Measurements from ENCODE around the gene SLC9A2.

Gene SLC9A2

DNA sequence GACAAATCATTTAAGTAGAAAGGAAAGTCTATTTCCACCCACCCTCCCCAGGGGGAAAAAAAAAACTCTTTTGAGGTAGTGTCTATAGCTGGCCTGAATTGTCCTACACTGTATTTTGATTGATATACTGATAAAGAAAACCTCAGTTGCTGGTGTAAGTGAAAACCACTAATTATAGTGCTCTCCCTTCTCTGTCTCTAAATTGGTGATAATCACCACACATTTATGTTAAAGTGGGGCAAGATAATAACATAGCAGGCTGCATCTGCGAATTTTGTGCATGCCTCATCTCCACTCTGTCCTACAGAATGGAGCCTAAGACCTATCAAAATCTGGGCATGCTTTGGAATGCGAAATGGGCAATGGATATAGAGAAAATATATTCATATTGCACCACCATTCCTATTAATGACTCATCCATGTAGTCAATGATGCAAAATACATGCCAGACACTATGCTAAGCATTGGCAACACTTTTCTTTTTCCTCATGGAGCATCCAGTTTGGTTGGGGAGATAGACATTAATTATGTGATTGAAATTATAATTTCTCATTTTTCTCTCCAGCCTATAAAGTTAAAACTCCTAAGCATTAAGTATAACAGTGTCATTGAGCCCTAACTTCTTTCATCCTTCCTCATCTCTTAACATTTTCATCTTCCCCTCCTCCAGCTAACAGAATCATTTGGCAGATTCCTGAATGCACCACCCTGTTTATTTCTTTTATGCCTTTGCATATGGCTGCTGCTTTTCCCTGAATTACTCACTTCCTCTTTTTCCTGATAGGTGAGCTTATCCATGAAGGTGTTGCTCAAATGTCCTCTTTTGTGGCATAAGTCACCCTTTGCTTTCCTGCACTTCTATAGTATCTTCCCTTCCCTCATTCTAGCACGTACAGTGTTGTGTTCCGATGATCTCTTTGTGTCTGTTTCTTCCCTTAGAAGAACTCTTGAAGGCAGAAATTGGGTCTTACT, 58.2 kb downstream of the SLC9A2 start:
- DNase-seq: no peak

- no peak for DNase-seq
Measured at GRCh38 chr2:102678442-102678841, 59.1 kb downstream of the SLC9A2 start.

DNA sequence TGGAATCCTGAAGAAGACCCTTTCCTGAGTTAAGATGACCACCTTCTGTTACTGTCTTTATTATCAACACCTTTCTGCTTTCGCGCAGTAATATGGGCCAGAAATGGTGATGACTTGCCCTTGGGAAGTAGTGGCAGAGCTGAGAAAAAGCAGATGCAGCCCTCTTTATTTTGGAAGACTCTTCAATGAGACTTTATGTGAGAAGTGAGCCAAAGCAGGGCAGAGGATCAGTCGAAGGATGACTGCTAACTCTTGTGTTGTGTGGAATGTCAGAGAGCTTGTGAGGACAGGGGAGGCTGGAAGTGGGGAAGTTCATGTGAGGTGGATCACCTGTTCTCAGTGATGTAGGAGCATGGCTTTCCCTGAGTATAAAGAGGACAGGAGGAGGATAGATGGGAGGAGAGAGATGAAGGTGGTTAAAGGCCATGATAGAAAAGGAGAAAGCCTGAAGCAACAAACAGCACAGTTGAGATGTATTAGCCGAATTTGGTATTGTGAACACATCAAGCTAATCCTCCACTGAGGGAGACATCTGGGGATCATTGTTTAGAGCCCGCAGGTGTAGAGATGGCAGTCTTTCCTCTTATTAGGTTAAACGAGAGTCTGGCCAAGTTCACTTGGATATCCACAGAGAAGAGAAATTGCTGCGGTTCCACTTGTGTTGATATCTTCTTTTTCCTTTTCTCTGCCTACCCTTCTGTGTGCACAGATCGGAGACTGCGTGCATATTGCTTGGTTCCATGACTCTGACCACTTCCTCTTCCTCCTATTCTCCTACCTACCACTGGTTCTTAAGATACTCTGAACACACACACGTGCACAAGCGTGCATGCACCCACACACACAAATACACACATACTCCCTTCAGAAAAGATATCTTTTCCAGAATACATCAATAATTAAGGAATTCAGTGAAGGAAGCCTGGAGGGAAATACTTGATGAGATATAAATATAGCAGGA, 67.4 kb downstream of the SLC9A2 start:
- DNase-seq: no peak

- no peak for DNase-seq
Measured at GRCh38 chr2:102690012-102690411, 70.7 kb downstream of the SLC9A2 start.

DNA sequence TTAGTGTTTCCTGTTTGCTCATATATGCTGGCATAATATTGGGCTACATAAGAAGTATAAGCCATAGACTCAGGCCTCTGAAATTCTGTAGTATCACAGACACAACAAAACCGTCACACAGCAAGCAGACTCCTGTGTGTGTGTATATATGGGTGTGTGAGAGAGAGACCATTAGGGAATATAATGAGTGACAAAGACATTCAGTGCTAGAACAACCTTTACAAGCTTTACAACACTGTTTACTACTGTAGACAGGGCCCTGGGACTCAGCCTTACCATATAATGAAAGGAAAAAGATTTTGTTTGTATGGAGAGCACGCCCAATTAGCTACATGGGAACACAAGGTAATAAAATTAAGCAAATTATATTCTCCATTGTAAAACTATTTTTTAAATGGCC, 77.1 kb downstream of the SLC9A2 start:
- no peak for DNase-seq

DNA sequence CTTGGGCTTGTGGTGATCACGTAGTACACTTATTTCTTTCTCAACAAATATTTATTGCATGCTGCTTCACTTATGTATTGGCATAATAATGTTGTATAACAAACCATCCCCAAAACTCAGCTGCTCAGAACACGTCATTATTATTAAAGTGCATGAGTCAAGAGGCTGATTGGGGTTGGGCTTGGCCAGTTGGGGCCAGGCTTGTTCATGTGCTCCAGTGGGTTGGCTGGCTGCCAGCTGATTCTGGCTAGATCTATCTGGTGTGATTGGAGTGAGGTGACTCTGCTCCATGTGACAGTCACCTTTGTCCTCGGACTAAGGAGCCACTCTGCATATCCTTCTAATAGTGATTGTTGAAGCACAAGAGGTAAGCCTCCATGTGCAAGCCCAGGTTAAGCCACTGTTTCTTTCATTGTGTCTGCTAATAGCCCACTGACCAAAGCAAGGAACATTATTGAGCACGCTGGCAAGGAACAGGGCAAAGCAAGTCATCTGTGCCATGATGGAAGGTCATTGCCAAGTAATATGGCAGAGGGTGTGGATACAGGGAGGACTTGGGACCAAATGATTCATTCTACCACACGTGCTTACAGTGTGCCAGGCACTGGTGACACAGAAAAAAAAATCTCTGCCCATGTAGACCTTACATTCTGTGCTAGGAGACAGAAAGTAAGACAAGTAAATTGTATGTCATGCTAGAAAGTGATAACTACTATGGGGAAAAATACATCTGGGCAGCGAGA, 79.2 kb downstream of the SLC9A2 start:
- no peak for DNase-seq

GRCh38 chr2:102703305-102703704, 84.0 kb downstream of the SLC9A2 start:
- DNase-seq: no peak

GRCh38 chr2:102703748-102704147, 84.4 kb downstream of the SLC9A2 start:
- DNase-seq: peak in 1 of 2 experiments; percentile 3

DNA sequence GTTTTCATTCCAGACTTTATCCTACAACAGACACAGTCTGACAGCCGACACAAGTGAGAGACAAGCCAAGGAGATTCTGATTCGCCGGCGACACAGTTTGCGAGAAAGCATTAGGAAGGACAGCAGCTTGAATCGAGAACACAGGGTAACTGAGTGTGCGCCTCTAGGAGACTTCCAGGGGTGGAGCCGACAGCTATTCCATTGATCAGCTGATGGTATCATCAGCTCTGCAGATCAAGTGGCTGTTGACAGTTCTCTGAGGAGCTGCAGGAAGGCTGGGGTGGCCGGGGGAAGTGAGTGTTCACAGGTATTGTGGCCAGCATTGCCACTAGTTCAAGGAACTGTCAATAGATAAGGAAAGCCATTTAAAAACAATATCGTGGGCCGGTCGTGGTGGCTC, 85.2 kb downstream of the SLC9A2 start:
- no peak for DNase-seq

DNA sequence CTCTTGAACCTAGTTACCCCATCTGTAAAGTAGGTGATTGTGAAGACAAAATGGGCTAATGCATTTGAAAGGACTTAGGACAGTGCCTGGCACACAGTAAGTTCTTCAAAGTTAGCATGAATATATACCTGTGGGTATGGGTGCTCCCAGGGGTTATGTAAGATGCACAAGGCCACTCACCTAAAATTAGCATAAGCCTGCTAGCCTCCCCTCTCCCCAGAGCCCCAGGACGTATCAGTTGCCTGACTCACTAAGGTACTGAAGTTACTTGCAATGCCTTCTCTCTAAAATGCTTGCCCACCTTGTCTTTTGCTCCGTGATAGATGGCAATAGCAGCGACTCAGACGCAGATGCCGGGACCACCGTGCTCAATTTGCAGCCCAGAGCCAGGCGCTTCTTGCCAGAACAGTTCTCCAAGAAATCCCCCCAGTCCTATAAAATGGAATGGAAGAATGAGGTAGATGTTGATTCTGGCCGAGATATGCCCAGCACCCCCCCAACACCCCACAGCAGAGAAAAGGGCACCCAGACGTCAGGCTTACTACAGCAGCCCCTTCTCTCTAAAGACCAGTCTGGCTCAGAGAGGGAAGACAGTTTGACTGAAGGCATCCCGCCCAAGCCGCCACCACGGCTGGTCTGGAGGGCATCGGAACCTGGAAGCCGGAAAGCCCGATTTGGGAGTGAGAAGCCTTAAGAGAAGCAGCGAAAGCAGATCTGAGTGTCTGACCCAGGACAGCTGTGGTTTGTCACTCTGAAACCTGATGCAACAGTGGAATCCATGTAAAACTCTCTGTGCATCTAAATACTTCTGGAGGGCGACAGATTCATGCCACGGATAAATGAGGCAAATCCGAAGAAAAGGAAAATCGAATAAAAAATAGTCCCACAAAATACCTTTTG, 88.7 kb downstream of the SLC9A2 start:
- no peak for DNase-seq

GRCh38 chr2:102708847-102709559, 89.7 kb downstream of the SLC9A2 start:
- DNase-seq: no peak

DNA sequence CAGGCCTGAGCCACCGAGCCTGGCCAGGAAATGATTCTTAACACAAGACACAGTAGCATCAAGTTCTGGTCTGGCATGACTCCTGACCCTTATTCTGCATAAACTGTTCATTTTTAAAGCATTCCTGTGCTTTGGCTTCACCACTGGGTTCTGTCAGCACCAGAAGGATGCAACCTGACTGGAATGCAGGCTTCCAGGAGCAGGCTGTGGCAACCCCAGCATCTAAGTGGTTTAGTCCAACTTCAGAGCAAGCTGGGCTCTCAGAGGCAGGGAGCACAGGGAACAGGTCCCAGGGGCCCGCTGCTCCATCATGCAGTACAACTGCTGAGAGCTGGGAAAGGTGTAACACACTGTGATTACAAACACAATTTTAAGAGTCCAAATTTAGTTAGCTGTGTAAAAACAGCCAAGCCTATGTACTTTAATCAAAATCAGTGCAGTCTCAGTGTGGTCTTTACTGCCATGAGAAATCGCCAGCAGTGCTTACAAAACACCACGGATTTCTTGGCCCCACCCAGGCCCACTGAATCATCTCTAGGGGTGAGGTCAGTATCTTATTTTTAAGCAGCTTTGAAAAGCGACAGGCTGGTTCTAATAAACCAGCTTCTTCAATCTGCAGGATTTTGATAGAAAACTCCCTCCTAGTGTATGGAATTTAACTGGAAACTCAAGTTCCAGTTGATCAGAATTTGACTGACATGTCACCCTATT, 98.1 kb downstream of the SLC9A2 start:
- no peak for DNase-seq

- DNase-seq: no peak
Measured at GRCh38 chr2:102718387-102719316, 99.3 kb downstream of the SLC9A2 start.

- no peak for DNase-seq
Measured at GRCh38 chr2:102724016-102724490, 104.7 kb downstream of the SLC9A2 start.

GRCh38 chr2:102724553-102724952, 105.2 kb downstream of the SLC9A2 start:
- DNase-seq: no peak

- DNase-seq: no peak
Measured at GRCh38 chr2:102726128-102727087, 107.1 kb downstream of the SLC9A2 start.

DNA sequence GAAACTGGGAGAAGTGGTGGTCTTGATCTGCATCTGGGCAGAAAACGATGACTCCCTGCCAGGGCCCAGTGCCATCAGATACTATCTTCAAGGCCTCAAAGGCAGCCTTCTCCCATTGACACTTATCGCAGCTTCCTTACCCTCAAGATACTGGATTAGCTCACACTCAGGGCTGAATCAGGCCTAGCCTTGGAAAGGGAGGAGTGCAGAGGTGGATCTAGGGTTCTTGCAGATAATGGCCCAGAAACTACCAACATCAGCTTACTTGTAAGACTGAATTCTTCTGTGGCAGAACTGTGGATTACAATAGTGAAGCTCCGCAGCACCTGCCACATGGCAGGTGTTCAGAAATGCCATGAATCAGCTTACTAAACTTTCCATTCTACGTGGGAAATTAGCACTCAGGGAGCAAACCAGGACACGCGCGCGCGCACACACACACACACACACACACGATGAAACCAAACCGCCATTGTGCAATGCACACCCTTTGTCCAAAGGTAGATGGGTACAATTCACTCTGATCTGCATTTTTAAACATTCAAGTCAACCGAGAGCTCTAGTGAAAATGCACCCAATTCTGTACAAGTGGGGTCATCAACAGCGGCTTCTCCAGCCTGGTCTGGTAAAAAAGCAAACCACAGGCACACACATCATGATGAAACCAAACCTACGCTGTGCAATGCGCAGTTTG, 116.2 kb downstream of the SLC9A2 start:
- peak in 1 of 2 experiments; percentile 3 for DNase-seq

Measured in NCI-H446 (cell line).